ENCODE results near the gene GZMH. TPM values are rescaled to one million over a fixed set of nuclear protein-coding genes. Genes with fewer than 3 reads are reported as not detected.
"Not testable (repeated sequence)": the region's sequence is repeated elsewhere in the genome, so short reads cannot be mapped to it uniquely, and the experiment has no call there.

The GZMH gene, protein sequence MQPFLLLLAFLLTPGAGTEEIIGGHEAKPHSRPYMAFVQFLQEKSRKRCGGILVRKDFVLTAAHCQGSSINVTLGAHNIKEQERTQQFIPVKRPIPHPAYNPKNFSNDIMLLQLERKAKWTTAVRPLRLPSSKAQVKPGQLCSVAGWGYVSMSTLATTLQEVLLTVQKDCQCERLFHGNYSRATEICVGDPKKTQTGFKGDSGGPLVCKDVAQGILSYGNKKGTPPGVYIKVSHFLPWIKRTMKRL
- polyA plus RNA-seq (ENCODE audit: insufficient read length in 3 of 3) = under 1 TPM in 1 of 3 donors, not detected in 2; 0.11 TPM
- long read RNA-seq, donor 1 = 0 reads
- long read RNA-seq, donor 2 = 0 reads
- long read RNA-seq, donor 3 = 0 reads
- long read RNA-seq, donor 4 = 0 reads
- long read RNA-seq, donor 5 = 0 reads
- long read RNA-seq, donor 6 = 0 reads
- long read RNA-seq, donor 7 = 0 reads
- long read RNA-seq, donor 8 = 0 reads
- long read RNA-seq, donor 9 = 0 reads
- long read RNA-seq, donor 10 = 0 reads
- long read RNA-seq, donor 11 = 0 reads
- long read RNA-seq, donor 12 = 0 reads
- long read RNA-seq, donor 13 = 0 reads
- long read RNA-seq, donor 14 = 0 reads
- long read RNA-seq, donor 15 = 0 reads
- long read RNA-seq, donor 16 = 0 reads

DNA sequence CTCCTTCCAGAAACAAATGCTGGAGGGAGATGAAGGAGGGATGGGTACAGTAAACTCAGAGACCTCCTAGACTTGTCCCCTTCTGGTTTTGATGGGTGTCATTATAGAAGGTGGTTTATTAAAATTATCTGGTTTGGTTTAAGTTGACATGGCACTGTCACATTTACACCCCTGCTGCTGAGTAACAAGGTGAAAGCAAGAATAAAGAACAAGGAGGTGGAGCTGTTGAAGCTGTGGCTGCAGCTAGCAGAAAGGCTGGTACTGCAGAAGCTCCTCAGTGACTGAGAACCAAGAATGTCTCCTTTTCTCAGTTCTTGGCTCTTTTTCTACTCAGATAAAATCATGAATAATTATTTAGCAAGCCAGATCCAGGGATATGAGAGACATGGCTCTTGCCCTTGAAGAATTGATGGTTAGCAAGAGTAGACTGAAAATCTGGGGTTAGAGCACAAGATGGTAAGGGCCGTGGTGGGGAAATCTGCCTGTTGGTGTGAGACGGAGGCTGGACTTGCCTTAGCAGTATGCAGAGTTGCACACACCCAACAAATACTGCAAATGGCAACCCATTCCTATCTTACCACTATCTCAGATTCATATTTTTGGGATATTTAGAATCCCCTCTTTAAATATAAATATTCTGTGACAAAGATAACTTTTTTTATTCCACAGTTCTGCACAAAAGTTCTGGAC, at the start of gene GZMH:
Gene GZMH (minus strand): TSS at position 31 of the 690 bp plus-strand sequence. CDS start 72 bp downstream, outside the sequence.
- no peak for DNase-seq (ENCODE audit: extremely low read depth in 1 of 11, low read depth in 9 of 11, low spot score in 4 of 11)

DNA sequence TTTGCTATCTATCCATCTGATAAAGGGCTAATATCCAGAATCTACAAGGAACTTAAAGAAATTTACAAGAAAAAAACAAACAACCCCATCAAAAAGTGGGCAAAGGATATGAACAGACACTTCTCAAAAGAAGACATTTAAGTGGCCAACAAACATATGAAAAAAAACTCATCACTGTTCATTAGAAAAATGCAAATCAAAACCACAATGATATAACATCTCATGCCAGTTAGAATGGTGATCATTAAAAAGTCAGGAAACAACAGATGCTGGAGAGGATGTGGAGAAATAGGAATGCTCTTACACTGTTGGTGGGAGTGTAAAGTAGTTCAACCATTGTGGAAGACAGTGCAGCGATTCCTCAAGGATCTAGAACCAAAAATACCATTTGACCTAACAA, 38.9 kb upstream of the GZMH start:
- DNase-seq (ENCODE audit: extremely low read depth in 1 of 11, low read depth in 9 of 11, low spot score in 4 of 11) = not testable (repeated sequence)

DNA sequence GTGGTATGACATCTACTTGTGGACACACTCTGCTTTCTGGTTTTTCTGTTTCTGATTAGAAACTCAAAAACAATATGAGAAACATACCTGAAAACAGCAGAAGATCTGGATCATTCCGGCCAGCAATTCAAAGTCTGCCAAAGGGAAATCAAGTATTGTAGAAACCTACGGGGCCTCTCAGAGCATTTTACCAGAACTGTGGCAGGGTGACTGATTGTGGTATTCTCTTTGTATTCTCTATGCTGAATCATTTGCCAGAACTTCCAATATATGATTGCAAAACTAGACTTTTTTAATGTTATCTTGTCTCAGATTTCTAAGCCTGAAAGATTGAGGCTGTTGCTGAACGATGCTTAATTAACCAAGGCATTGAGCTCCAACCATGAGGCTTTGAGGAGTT, 30.4 kb upstream of the GZMH start:
- no peak for DNase-seq (ENCODE audit: extremely low read depth in 1 of 11, low read depth in 9 of 11, low spot score in 4 of 11)

DNA sequence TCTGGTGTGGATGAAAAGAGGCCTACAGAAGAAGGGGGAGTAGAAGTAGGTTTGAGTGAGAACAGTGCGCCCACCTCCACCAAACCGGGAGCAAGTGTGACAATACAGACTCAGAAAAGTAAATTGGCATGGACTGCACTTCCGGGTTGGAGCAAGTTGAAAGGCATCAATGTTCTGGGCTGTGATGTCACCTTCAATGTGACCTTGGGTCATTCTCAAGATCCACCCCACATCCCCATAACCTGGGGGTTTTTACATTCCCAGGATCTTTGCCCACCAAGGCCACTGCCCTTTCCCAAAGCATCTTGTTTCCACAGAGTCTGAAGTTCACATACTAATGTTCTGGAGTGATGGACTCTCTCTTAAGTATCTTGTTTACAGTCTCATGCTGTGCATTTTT, 29.8 kb upstream of the GZMH start:
- DNase-seq (ENCODE audit: extremely low read depth in 1 of 11, low read depth in 9 of 11, low spot score in 4 of 11) = no peak

DNA sequence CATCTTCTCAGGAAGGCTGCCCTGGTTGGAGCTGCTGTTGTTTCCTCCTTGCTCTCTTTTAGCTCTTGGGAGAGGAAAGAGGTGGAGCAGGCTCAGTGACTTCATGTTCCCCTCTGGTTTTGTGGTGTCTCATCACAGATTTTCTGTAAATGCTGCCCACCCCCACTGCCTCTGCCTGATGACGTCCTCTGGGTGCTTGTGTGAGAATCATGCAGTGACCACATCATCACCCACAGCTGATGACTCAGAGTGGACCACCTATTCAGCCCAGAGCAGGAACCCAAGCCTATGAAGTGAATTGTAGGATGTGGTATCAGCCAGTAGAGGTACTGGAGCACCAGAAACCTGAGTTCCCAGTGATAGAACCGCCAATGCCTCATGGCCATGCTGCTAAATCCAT, 24.7 kb upstream of the GZMH start, which contains the start of gene GZMB:
Gene GZMB (minus strand): TSS at position 33 of the 400 bp plus-strand sequence. CDS start 30 bp downstream, at position 3.
- DNase-seq (ENCODE audit: extremely low read depth in 1 of 11, low read depth in 9 of 11, low spot score in 4 of 11) = no peak

DNA sequence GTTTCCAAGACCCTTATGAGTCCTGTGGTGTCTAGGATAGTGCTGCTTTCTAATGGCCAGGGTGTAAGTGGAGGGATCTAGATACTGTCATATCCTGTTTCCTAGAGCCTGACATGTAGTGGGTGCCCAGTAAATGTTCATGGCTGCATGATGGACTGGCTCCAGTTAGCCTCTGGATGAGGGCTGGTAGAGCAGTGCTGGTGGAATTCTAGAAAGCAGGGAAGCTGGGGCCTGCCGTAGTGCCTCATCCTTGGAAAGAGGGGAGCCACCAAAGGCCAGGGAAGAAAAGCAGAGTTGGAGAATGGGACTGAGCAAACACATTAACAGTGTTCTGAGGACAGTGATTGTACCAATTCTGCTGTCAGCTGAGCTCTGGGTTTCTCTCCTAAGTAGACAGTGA, 23.9 kb upstream of the GZMH start:
- no peak for DNase-seq (ENCODE audit: extremely low read depth in 1 of 11, low read depth in 9 of 11, low spot score in 4 of 11)

DNA sequence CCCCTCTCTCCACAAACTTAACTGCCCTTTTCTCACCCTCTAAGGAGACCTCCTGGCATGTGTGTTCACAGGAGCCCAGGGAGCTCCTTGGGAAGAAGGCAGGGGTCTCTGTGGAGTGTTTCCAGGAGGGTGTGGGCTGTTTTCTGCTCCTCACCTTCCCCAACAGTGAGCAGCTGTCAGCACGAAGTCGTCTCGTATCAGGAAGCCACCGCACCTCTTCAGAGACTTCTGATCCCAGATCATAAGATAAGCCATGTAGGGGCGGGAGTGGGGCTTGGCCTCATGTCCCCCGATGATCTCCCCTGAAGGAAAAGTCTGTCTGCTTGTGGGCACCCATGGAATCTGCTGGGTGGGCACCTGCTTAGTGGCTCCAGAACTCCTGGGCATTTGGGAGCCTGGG, 23.3 kb upstream of the GZMH start:
- no peak for DNase-seq (ENCODE audit: extremely low read depth in 1 of 11, low read depth in 9 of 11, low spot score in 4 of 11)

DNA sequence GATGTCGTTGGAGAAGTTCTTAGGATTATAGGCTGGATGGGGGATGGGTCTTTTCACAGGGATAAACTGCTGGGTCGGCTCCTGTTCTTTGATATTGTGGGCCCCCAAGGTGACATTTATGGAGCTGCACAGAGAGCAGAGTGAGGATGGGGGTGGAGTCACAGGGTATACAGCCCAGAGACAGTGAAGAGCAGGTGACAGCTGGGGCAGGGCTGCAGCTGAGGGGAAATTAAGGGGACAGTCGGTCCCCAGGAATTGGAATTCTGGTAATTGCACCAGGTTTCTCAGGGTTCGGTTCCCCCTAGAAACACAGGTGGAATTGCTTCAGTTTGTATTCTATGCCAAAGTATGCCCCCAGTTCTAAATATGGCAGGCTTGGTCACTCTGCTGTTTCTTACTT, 22.9 kb upstream of the GZMH start:
- DNase-seq (ENCODE audit: extremely low read depth in 1 of 11, low read depth in 9 of 11, low spot score in 4 of 11) = no peak

DNA sequence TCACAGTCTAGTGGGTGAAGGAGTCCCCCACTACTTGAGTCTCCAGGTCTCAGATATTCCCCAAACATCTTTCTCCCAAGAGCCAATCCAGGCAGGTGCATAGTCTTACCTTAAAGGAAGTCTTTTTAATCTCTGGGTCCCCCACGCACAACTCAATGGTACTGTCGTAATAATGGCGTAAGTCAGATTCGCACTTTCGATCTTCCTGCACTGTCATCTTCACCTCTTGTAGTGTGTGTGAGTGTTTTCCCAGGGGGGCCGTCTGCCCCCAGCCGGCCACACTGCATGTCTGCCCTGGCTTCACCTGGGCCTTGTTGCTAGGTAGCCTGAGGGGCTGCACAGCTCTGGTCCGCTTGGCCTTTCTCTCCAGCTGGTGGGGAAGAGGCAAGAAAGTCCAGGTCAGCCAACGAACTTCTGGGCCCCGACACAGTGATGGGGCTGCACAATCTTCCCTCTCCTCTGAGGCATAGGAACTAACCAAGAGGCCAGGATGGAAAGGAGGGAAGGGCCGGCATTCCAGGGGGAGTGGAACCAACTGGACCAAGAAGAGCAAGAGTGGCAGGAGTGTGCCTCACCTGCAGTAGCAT, 22.4 kb upstream of the GZMH start:
- DNase-seq (ENCODE audit: extremely low read depth in 1 of 11, low read depth in 9 of 11, low spot score in 4 of 11) = no peak

DNA sequence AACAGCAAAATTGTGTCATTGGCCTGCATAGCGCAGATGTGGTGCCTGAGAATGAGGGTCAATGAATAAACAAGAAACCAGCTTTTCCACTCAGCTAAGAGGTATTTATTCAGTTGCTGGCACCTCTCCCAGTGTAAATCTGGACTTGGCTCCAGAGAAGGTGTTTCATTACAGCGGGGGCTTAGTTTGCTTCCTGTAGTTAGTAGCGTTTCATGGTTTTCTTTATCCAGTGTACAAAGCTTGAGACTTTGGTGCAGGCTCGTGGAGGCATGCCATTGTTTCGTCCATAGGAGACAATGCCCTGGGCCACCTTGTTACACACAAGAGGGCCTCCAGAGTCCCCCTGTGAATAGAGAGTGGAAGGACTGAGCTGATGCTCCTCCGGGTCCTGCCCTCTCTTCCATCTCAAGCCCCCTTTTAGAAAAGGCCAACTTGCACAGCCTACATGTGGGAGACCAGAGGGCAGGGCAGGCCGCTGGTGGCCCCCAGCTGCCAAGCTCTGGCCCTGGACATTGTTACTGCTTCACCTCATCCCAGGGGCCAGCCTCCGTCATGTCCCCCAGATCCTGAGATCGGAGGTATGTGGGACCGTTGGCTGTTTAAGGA, 21.5 kb upstream of the GZMH start:
- DNase-seq (ENCODE audit: extremely low read depth in 1 of 11, low read depth in 9 of 11, low spot score in 4 of 11) = peak in 5 of 11 donors; percentile 3 to 18 (median 11)

DNA sequence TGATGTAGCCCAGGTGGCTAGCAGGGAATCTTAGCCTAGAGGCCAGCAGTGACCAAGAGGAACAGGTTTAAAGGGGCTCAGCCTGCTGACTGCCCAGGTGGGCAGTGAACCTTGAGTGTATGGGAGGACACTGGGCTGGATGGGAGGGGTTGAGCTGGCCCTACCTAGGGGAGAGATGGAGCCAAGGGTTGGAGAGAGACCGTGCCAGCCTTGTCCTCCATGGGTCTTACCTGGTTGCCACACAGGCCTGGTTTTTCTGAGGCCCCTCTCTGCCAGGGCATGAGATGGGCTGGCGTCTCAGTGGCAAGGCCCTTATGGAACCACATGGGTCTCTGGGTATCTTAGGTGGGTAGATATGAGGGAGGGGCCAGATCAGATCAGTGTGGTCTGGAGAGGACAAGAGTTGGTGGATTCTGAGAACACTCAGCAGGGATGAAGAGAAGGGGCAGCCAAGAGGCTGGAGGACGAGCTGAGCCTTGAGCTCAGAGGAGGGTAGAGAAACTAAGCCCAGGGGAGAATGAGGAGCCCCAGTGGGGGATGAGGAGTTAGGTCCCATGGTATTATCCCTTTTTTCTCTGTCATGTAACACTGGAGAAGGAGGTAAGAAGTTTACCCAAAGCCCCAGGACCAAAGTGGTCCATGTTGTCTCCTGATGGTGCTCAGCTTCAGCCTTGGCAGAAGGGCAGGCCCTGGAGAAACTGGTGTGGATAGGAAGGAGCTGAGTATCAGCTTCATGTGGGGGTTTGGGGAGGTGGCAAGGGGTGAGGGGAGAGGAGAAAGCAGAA, 20.8 kb upstream of the GZMH start:
- no peak for DNase-seq (ENCODE audit: extremely low read depth in 1 of 11, low read depth in 9 of 11, low spot score in 4 of 11)

DNA sequence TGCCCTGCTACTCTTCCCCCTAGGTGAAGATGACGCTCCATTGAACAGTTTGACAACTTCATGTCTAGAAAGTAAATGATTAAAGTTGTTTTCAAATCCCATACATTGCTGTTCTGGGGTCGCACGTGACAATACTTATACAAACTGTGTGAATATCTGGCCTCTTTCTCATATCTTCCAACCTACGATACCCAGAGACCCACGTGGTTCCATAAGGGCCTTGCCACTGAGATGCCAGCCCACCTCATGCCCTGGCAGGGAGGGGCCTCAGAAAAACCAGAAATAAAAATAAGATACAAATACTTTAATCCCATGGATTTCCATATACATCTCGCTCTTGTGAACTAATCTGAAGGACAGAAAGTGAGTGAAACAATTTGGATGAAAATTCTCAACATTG, 20.0 kb upstream of the GZMH start:
- DNase-seq (ENCODE audit: extremely low read depth in 1 of 11, low read depth in 9 of 11, low spot score in 4 of 11) = no peak

DNA sequence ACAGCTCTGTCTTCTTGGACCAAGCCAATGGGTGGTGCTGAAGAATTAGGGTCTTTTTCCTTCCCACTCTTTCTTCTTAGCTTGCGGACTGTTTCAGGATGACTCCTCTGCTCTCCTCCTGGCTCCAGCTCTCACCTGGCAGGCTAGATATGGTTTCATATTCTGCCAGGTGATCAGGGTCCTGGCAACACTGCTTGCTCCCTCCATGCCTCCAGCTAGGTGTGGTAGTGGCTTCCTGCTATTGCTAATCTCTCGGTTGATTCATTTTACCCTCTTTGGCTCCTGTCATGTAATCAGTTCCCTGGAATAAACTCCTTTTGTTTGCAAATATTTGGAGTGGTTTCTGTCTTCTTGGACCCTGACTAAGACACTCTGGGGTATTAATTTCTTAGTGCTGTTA, 4.3 kb upstream of the GZMH start:
- no peak for DNase-seq (ENCODE audit: extremely low read depth in 1 of 11, low read depth in 9 of 11, low spot score in 4 of 11)

DNA sequence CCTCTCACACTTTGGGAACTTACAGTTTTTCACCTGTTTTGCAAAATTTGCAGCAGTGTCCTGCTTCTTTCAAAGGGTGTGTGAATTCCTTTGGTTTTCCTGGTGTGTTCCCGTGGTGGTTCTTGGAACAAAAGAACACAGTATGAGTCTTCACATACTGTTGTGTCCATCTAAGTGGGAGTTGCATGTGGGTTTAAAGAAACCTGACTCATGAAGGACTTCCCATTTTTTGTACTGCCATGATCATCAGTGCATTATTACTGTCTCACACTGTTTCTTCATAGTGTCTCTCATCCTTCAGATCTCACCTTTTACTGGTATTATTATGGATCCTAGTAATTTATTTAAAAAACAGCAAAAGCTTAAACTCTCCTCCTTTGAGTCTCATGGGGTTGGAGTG, 3.8 kb upstream of the GZMH start:
- no peak for DNase-seq (ENCODE audit: extremely low read depth in 1 of 11, low read depth in 9 of 11, low spot score in 4 of 11)

DNA sequence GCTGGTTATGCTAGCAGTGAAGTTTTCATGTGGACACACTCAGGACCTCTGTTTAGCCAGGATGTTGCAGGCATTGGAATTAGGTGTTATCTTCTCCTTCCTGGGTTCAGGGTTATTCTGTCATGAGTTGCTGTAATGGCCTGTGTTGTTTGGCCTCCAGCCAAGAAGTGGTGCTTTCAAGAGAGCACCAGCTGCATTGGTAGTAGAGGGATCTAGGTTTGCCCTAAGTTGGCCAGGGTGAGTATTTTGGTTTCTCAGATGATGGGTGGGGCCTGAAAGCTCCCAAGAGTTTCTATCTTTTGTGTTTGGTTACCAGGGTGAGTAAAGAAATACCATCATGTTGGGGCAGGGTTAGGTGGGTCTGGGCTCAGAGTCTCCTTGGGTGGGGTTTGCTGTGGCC, 2.7 kb upstream of the GZMH start:
- peak in 1 of 11 donors; percentile 2 for DNase-seq (ENCODE audit: extremely low read depth in 1 of 11, low read depth in 9 of 11, low spot score in 4 of 11)

DNA sequence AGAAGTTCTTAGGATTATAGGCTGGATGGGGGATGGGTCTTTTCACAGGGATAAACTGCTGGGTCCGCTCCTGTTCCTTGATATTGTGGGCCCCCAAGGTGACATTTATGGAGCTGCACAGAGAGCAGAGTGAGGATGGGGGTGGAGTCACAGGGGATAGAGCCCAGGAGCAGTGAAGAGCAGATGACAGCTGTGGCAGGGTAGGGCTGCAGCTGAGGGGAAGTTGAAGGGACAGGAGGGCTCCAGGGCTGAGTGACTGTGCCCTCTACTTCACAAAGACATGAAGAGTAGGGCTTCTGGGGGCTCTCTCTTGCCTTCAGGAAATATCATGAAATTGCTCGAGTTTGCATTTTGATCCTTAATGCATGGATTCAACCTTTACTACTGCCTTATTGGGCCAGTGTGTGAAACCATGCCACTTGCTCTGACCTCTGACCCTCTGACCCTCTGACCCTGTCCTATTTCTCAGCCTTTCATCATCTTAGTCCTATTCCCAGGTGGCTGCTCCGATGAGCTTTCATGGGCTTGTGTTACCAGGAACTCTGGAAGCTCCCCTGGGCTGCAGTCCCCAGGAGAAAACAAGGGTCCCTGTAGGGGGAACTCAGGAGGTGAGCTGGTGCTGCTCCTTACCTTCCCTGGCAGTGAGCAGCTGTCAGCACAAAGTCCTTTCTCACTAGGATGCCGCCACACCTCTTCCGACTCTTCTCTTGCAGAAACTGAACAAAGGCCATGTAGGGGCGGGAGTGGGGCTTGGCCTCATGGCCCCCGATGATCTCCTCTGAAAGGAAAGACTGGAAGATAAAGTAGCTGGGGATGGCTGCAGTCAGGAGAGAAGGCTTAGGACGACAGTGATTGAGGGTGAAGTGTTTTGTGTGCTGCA, 1.6 kb downstream of the GZMH start:
- no peak for DNase-seq (ENCODE audit: extremely low read depth in 1 of 11, low read depth in 9 of 11, low spot score in 4 of 11)

DNA sequence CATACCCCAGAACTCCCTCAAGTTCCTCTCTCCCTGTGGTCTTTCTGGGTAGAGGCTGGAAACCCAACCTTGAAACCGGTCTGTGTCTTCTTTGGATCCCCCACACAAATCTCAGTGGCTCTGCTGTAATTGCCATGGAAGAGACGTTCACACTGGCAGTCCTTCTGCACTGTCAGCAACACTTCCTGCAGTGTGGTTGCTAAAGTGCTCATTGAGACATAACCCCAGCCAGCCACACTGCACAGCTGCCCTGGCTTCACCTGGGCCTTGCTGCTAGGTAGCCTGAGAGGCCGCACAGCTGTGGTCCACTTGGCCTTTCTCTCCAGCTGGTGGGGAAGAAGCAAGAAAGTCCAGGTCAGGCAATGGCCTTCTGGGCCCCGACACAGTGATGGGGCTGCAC, 2.4 kb downstream of the GZMH start:
- DNase-seq (ENCODE audit: extremely low read depth in 1 of 11, low read depth in 9 of 11, low spot score in 4 of 11) = no peak

DNA sequence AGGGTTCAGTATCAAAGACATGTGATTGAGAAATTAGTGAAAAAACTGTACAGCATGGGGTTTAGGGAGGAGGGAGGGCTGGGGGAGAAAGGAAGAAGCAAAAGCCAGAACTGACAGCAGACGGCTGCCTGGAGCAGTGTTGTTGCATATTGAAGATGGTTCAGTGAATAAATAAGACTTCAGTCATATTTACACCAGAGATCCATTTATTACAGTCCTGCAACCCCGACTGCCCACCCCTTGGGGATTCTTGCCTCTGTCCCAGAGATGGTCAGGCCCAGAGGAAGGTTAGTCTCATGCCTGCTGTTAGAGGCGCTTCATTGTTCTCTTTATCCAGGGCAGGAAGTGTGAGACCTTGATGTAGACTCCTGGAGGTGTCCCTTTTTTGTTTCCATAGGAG, 3.2 kb downstream of the GZMH start:
- DNase-seq (ENCODE audit: extremely low read depth in 1 of 11, low read depth in 9 of 11, low spot score in 4 of 11) = no peak
